GM12891 (cell line): Measurements from ENCODE around the gene DPH5.

Experiments used
- DNase-seq: peaks from one replicate; pipeline ENCODE4 v3.0.0; 2011; ENCODE audit warnings: low spot score; ENCODE audit not compliant: insufficient read length
- FAIRE-seq: peaks from 2 replicates; lab custom pipeline; 2011; peaks lifted over from hg19 to GRCh38; lab: Jason Lieb, UNC
- PAX5 ChIP-seq: IDR thresholded peaks from 2 replicates; pipeline ENCODE4 v1.6.1; 2011; ENCODE audit warnings: low read length, moderate library complexity, mild to moderate bottlenecking; ENCODE audit not compliant: insufficient read depth, severe bottlenecking
- POLR2A ChIP-seq: IDR thresholded peaks from 2 replicates; pipeline ENCODE4 v1.6.1; 2011; ENCODE audit warnings: low read depth, low read length, control low read depth
- POLR2AphosphoS5 ChIP-seq: IDR thresholded peaks from 2 replicates; pipeline ENCODE4 v1.6.1; 2011; ENCODE audit warnings: low read depth, low read length, control low read depth
- POU2F2 ChIP-seq: IDR thresholded peaks from 2 replicates; pipeline ENCODE4 v1.6.1; 2011; ENCODE audit warnings: low read depth, mild to moderate bottlenecking, control low read depth, low read length, moderate library complexity
- SPI1 ChIP-seq: IDR thresholded peaks from 2 replicates; pipeline ENCODE4 v1.6.1; 2011; ENCODE audit warnings: low read depth, low read length, control low read depth
- TAF1 ChIP-seq: IDR thresholded peaks from 2 replicates; pipeline ENCODE4 v1.6.1; 2011; ENCODE audit warnings: low read depth, low read length, control low read depth

Gene DPH5

DNA sequence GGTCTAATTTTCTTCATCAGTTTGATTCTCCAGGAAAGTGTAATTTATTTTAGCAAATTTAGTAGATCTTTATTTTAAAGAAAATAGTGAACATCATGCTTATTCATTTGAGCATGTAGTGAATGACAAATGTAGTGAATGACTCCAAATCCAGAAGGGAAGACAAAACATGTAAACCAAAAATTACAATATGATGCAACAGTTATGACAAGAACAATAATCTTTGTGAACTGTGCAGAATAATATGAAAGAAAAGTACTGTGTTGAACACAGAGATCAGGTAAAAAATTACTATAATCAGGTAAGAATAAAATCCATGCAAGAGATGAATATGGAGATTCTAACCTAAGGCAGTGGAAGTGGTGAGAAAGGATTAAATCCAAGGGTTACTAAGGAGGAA is 30.0 kb upstream of the DPH5 start:
- TF ChIP-seq POLR2AphosphoS5 (no peak), POLR2A (no peak), PAX5 (no peak), TAF1 (no peak), POU2F2 (no peak), SPI1 (no peak)
- DNase-seq (no peak), FAIRE-seq (no peak)

DNA sequence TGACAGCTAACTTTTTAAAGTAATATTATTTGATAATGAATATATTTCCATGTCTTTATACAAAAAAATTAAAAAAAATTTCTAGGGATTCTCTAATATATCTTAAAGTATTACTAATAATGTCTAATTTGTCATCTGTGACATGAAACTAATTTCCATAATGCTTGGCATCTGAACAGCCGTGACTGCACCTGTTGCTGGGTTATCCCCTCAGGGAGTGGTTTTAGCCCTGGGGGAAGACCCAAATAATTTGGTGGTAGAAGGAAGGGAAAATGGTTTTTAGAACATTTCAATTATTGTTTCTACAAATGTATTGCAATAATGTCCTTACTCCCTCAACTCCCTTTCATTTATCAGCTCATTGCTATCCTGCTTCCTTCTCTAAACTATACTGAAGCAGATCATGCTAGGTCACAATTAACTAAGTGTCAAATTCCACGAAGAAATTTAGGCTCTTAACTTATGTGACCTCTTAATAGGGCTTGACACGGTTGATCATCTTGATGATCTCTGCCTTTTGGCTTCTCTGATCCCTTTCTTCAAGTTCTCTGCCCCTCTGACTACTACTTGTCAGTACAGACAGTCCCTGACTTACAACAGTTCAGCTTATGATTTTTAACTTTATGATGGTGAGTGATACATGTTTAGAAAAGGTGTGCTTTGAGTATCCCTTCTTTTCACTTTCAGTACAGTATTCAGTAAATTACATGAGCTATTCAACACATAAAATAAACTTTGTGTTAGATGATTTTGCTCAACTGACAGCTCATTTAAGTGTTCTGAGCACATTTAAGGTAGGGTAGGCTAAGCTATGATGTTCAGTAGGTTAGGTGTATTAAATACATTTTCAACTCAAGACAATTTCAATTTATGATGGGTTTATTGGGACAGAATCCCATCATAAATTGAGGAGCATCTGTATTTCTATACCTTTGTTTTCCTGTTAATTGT is 26.4 kb upstream of the DPH5 start:
- DNase-seq: peak; percentile 14
- FAIRE-seq: peak; percentile 87

DNA sequence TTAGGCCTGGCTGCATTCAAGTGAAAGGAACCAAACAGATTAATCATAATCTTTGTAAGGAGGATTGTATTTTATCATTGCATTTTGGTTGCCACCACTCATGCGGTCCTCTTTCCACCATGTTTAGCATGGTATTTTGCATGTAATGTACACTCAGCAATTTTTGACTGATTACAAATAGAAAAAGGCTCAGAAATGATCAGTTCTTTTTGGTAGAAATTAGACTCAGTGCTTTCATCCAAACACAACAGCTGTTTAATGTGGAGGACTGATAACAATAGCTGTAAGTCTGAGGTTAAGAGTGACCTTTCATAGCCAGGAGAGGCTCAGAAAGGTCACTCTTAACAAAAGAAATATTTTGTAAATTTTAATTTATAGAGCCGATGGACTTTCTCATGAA is 25.3 kb upstream of the DPH5 start:
- TF ChIP-seq POU2F2 (no peak), POLR2AphosphoS5 (no peak), SPI1 (no peak), TAF1 (no peak), POLR2A (no peak), PAX5 (no peak)
- no peak for DNase-seq

More for the DNA sequence above, 26.4 kb upstream of the DPH5 start:
- TF ChIP-seq POLR2A: no peak
- TF ChIP-seq POLR2AphosphoS5: no peak
- TF ChIP-seq POU2F2: peak; percentile 88; the same call in 1 of the 2 replicates

DNA sequence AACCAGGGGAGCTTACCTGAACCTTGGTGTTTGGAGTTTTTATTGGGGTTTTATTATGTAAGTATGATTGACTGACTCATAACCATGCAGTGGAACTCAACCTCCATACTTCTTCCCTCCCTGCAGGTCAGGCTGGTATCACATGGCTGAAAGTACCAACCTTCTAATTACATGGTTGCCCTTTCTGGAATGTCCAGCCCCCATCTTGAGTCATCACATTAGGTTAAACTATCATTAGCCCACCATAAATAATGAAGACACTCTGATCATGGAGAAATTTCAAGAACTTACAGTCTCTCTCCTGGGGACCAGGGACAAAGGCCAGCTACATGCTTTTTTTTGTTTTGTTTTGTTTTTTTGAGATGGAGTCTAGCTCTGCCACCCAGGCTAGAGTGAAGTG is 19.2 kb upstream of the DPH5 start:
- TF ChIP-seq POLR2A (no peak), POLR2AphosphoS5 (no peak), TAF1 (no peak), POU2F2 (no peak), SPI1 (no peak), PAX5 (no peak)
- no peak for DNase-seq
- no peak for FAIRE-seq

More for the DNA sequence above, 25.3 kb upstream of the DPH5 start:
- no peak for FAIRE-seq

DNA sequence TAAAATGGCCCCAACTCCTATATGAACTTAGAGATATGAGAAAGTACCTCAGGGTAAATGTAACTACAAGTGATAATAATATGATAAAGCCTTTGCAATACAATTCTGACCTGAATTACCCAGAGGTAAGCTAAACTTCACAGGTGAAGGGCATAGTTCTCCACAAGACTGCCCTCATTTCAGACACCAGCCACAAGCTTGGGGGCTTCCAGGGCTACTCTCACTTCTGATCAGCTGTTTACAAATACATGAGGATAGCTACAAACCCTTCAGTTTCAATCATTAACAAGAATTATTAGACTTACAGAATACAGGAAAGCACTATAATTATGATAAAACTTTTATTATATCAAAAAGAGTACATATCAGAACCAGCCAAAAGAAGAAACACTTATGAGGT is 18.7 kb upstream of the DPH5 start:
- TF ChIP-seq POU2F2 (no peak), PAX5 (no peak), TAF1 (no peak), POLR2A (no peak), POLR2AphosphoS5 (no peak), SPI1 (no peak)
- no peak for FAIRE-seq
- DNase-seq: no peak

DNA sequence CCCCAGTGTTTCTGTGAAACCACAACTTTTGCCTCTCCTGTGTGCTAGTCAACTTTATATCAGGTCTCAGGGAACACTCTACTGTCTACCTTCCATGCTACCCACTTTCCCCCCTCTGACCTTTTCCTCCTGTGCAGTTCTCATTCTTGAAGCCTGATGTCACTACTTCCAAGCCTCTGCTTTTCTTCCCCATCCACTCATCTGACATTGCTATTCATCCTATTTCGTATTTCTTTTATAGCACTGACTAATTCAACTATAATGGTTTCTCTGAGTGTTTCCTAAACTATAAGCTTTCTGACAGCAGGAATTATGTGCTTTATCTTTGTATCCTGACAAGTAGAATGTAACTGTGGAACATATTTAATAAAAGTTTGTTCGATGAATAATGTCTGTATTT is 18.2 kb upstream of the DPH5 start:
- peak; percentile 26 for FAIRE-seq
- no peak for DNase-seq

DNA sequence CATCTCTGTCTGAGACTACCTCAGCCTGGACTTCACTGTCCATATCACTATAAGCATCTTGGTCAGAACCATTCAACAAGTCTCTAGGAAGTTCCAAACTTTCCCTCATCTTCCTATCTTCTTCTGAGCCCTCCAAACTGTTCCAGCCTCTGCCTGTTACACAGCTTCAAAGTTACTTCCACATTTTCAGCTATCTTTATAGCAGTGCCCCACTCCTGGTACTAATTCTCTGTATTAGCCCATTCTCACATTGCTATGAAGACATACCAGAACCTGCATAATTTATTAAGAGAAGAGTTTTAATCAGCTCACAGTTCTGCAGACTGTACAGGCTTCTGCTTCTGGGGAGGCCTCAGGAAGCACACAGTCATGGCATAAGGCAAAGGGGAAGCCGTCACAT is 15.7 kb upstream of the DPH5 start:
- TF ChIP-seq POLR2AphosphoS5: no peak
- no peak for TF ChIP-seq POU2F2
- TF ChIP-seq POLR2A: no peak
- TF ChIP-seq SPI1: no peak
- no peak for TF ChIP-seq PAX5
- TF ChIP-seq TAF1: no peak
- FAIRE-seq (no peak), DNase-seq (no peak)

More for the DNA sequence above, 18.2 kb upstream of the DPH5 start:
- no peak for TF ChIP-seq TAF1
- TF ChIP-seq POLR2A: no peak
- no peak for TF ChIP-seq POU2F2
- TF ChIP-seq POLR2AphosphoS5: no peak
- TF ChIP-seq PAX5: no peak
- TF ChIP-seq SPI1: no peak

DNA sequence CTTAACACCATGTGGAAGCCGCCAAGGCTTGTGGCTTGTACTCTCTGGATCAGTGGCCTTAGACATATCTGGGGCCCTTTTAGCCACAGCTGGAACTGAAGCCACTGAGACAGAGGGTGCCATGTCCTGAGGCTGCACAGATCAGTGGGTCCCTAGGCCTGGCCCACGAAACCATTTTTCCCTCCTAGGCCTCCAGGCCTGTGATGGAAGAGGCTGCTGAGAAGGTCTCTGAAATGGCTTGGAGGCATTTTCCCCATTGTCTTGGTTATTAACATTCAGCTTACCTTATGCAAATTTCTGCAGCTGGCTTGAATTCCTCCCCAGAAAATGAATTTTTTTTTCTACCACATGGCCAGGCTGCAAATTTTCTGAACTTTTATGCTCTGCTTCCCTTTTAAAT is 15.1 kb upstream of the DPH5 start:
- no peak for DNase-seq
- TF ChIP-seq POU2F2: no peak
- no peak for TF ChIP-seq TAF1
- TF ChIP-seq POLR2A: no peak
- no peak for TF ChIP-seq SPI1
- no peak for TF ChIP-seq POLR2AphosphoS5
- no peak for TF ChIP-seq PAX5
- peak; percentile 9 for FAIRE-seq

DNA sequence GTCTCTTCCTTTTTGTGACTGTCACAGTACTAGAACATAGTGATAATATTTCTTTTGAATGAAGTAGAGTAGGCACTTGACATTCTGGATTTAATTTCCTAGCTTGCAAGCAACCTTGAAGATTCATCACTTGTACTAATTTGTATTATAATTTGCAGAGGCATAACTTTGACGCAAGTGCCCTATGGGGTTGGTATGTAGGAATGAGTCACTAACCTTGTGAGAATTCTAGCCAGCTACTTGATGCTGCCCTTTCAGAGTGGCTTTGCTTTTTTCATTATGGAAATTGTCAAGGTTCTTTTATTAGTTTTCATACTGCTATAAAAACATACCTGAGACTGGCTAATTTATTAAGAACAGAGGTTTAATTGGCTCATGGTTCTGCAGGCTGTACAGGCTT is 13.7 kb upstream of the DPH5 start:
- DNase-seq: no peak
- FAIRE-seq: peak; percentile 13

DNA sequence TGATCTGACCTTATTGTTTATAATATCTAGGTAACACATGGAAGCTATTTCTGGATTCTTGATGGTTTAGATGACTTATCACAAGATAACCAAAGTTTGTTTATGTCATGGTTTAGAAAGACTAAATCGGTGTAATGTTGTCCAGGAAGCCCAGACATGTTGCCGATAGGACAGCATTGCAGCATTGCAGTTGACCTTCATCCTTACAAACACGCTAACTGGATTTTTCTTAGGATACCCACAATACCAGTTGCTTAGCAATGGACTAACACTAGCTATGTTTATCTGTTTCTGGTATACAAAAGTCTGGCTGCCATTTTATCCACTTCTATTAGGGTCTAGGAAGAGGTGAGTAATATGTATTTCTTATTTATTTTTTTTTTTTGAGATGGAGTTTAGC is 11.7 kb upstream of the DPH5 start:
- FAIRE-seq (no peak), DNase-seq (no peak)
- no peak for TF ChIP-seq PAX5

More for the DNA sequence above, 13.7 kb upstream of the DPH5 start:
- TF ChIP-seq TAF1: no peak
- TF ChIP-seq PAX5: no peak
